HepG2 (cell line): ENCODE results near the gene EGFLAM. TPM values are rescaled to one million over a fixed set of nuclear protein-coding genes. Genes with fewer than 3 reads are reported as not detected.

Experiments used
- ATAC-seq: fragments of 200-7000 bp; cut with Tn5 transposase; 3 replicates; pipeline ENCODE4 v1.9.1; 2020; ENCODE audit warnings: mild to moderate bottlenecking, moderate library complexity
- BruUV-seq: library from RNA; stranded (reverse); fragments of 400-500 nt; replicated peaks from 2 replicates; lab custom pipeline; 2021; lab: Mats Ljungman, UMichigan
- CTCF ChIA-PET: fragments of 300-600 bp; formaldehyde crosslinking; extraction: SDS; loops from one replicate; lab custom pipeline; 2021; ENCODE audit warnings: low total read pairs, inconsistent platforms, low intra/inter-chr PET ratio; lab: Yijun Ruan, JAX
- POLR2A ChIA-PET: fragments of 350-600 bp; sonication (Branson Sonifier 250); formaldehyde crosslinking; loops from one replicate; lab custom pipeline; 2020; ENCODE audit warnings: antibody characterized with exemption, inconsistent platforms; lab: Yijun Ruan, JAX
- DNase-seq: peaks from one replicate; pipeline ENCODE4 v3.0.0-alpha.2; 2015; ENCODE audit warnings: low spot score
- FAIRE-seq: peaks from 3 replicates; lab custom pipeline; 2011; peaks lifted over from hg19 to GRCh38; lab: Jason Lieb, UNC
- H2AFZ ChIP-seq: one replicate; pipeline ENCODE4 v1.6.1; 2011; ENCODE audit warnings: low read length, inconsistent platforms
- H3K27ac ChIP-seq: fragments of 300-600 bp; 3 replicates; pipeline ENCODE4 v1.8.0; 2011; ENCODE audit warnings: mixed run types, mild to moderate bottlenecking, mixed read lengths, low read length, inconsistent platforms; ENCODE audit not compliant: insufficient read depth; ENCODE audit errors: extremely low read length
- H3K27me3 ChIP-seq, 2 experiments: fragments of 200-600 bp in 1 of 2; 2 replicates in 1 of 2; 3 replicates in 1 of 2; pipeline versions ENCODE4 v1.6.0 to v1.8.0; 2011; ENCODE audit warnings: low read length in 2 of 2, mild to moderate bottlenecking in 2 of 2, moderate library complexity in 2 of 2, inconsistent platforms in 1 of 2; ENCODE audit not compliant: insufficient read depth in 2 of 2, control insufficient read depth in 1 of 2
- H3K36me3 ChIP-seq, 2 experiments: fragments of 200-600 bp in 1 of 2; replicated peaks in 1 of 2; 2 replicates in 1 of 2; 3 replicates in 1 of 2; pipeline versions ENCODE4 v1.5.1 to v1.8.0; 2011; ENCODE audit warnings: low read length in 2 of 2, inconsistent platforms in 1 of 2; ENCODE audit not compliant: insufficient read depth in 2 of 2, control insufficient read depth in 1 of 2
- H3K4me1 ChIP-seq: 2 replicates; pipeline ENCODE4 v1.5.1; 2012; ENCODE audit warnings: low read length, inconsistent platforms; ENCODE audit not compliant: insufficient read depth
- H3K4me2 ChIP-seq: 2 replicates; pipeline ENCODE4 v1.6.0; 2011; ENCODE audit warnings: low read depth, low read length, inconsistent platforms
- H3K4me3 ChIP-seq, 3 experiments: fragments of 200-600 bp in 1 of 3; sonication (generic), shearing (Covaris generic) in 1 of 3; replicated peaks in 1 of 3; 2 replicates each; pipeline ENCODE4 v1.5.1; 2011 to 2016; ENCODE audit warnings: low read length in 3 of 3, inconsistent platforms in 2 of 3, low read depth in 2 of 3, mild to moderate bottlenecking in 2 of 3, control low read depth in 1 of 3, mixed read lengths in 1 of 3; ENCODE audit not compliant: insufficient read depth in 1 of 3
- H3K79me2 ChIP-seq: one replicate; pipeline ENCODE4 v1.6.1; 2011; ENCODE audit warnings: low read length, inconsistent platforms; ENCODE audit not compliant: insufficient read depth
- H3K9ac ChIP-seq: 2 replicates; pipeline ENCODE4 v1.6.0; 2011; ENCODE audit warnings: mild to moderate bottlenecking, low read depth, low read length, inconsistent platforms; ENCODE audit not compliant: insufficient read depth
- H3K9me3 ChIP-seq: 2 replicates; pipeline ENCODE4 v1.5.1; 2012; ENCODE audit warnings: mild to moderate bottlenecking, low read length
- H4K20me1 ChIP-seq: 2 replicates; pipeline ENCODE4 v1.6.0; 2011; ENCODE audit warnings: inconsistent platforms, mild to moderate bottlenecking, low read length, moderate library complexity; ENCODE audit not compliant: insufficient read depth
- AGO1 ChIP-seq: fragments of 200-400 bp; formaldehyde crosslinking; IDR thresholded peaks from 2 replicates; pipeline ENCODE4 v1.6.1; 2017; ENCODE audit warnings: mild to moderate bottlenecking, low read depth, low read length, moderate library complexity; ENCODE audit not compliant: poor library complexity, severe bottlenecking
- ARID2 ChIP-seq: sonication (generic); formaldehyde crosslinking; IDR thresholded peaks from 2 replicates; pipeline ENCODE4 v1.8.1; 2022; ENCODE audit warnings: mild to moderate bottlenecking, missing genetic modification reagents, borderline replicate concordance
- KDM1A ChIP-seq: IDR thresholded peaks from 2 replicates; pipeline ENCODE4 v1.6.1; 2016; ENCODE audit warnings: missing compliant biosample characterization
- MAFK ChIP-seq, 2 experiments: IDR thresholded peaks in 1 of 2; conservative IDR thresholded peaks in 1 of 2; 2 replicates each; pipeline ENCODE4 v1.6.1; 2011; ENCODE audit warnings: improper control_type of control experiment in 2 of 2, low read length in 2 of 2
- PAWR ChIP-seq: sonication (generic); formaldehyde crosslinking; IDR thresholded peaks from 2 replicates; pipeline ENCODE4 v1.4.0; 2020; ENCODE audit warnings: missing genetic modification reagents, mild to moderate bottlenecking, borderline replicate concordance
- PTBP1 ChIP-seq: fragments of 200-400 bp; formaldehyde crosslinking; IDR thresholded peaks from 2 replicates; pipeline ENCODE4 v1.6.1; 2018; ENCODE audit warnings: low read length, low read depth; ENCODE audit not compliant: poor library complexity, severe bottlenecking
- SSRP1 ChIP-seq: IDR thresholded peaks from 2 replicates; pipeline ENCODE4 v1.6.1; 2016; ENCODE audit warnings: control low read depth
- ZBTB7B ChIP-seq: sonication (generic); formaldehyde crosslinking; IDR thresholded peaks from 2 replicates; pipeline ENCODE4 v1.4.0; 2020; ENCODE audit warnings: missing genetic modification reagents
- ZNF256 ChIP-seq: sonication (generic); formaldehyde crosslinking; conservative IDR thresholded peaks from 2 replicates; pipeline ENCODE4 v1.4.0; 2020; ENCODE audit warnings: missing genetic modification reagents
- ZNF333 ChIP-seq: sonication (generic); formaldehyde crosslinking; IDR thresholded peaks from 2 replicates; pipeline ENCODE4 v1.4.0; 2020; ENCODE audit warnings: mild to moderate bottlenecking, missing genetic modification reagents, borderline replicate concordance
- ZNF747 ChIP-seq: sonication (generic); formaldehyde crosslinking; IDR thresholded peaks from 2 replicates; pipeline ENCODE4 v1.8.1; 2023; ENCODE audit warnings: missing genetic modification reagents, mild to moderate bottlenecking, borderline replicate concordance
- ZNF749 ChIP-seq: sonication (generic); formaldehyde crosslinking; IDR thresholded peaks from 2 replicates; pipeline ENCODE4 v1.8.0; 2022; ENCODE audit warnings: mild to moderate bottlenecking, missing genetic modification reagents, moderate library complexity, borderline replicate concordance
- ZZZ3 ChIP-seq: sonication (generic); formaldehyde crosslinking; IDR thresholded peaks from 2 replicates; pipeline ENCODE4 v1.4.0; 2020; ENCODE audit warnings: missing genetic modification reagents, mild to moderate bottlenecking, borderline replicate concordance
- WGBS: methylation state at CpG from one replicate; pipeline ENCODE4 v1.1.6; 2017; ENCODE audit warnings: low lambda C conversion rate; 5-methylcytosine and 5-hydroxymethylcytosine counted together
- in situ Hi-C: cut with HindIII; loops from 2 replicates; pipeline ENCODE4 v1.10.0; 2017; ENCODE audit warnings: low pct_unique_long_range_greater_than_20kb; ENCODE audit not compliant: extremely low pct_ligation_motif_present
- intact Hi-C: fragments of 100-400 bp; cut with micrococcal nuclease; formaldehyde crosslinking; loops from one replicate; pipeline ENCODE4 v1.10.0; 2022; ENCODE audit not compliant: unreplicated experiment
- polyA plus RNA-seq, 8 experiments: library from polyadenylated mRNA; depleted of rRNA in 3 of 8; stranded (reverse) in 7 of 8; unstranded in 1 of 8; fragments of >200 nt; fragmentation: Illumina TruSeq in 4 of 8; extraction: Trizol in 4 of 8; gene quantifications; 2 replicates each; pipeline versions ENCODE4 v1.2.1 to v1.2.3, GENCODE V29; 2011 to 2016; ENCODE audit warnings: low read depth in 4 of 8, missing spikeins in 1 of 8, mixed read lengths in 1 of 8; ENCODE audit not compliant: insufficient read depth in 1 of 8
- total RNA-seq, 5 experiments: library from RNA; depleted of rRNA; stranded (reverse); fragments of >200 nt; fragmentation: Illumina TruSeq; extraction: Trizol; gene quantifications; 2 replicates each; pipeline ENCODE4 v1.2.3, GENCODE V29; 2016; ENCODE audit warnings: low read depth in 1 of 5
- TF ChIP-seq, protein P1 (sequence below): sonication (generic); formaldehyde crosslinking; IDR thresholded peaks from 2 replicates; pipeline ENCODE4 v1.8.0; 2022; ENCODE audit warnings: low read depth, missing genetic modification reagents
- TF ChIP-seq, protein P2 (sequence below): sonication (generic); formaldehyde crosslinking; IDR thresholded peaks from 2 replicates; pipeline ENCODE4 v1.8.1; 2023; ENCODE audit warnings: missing genetic modification reagents, inconsistent platforms, borderline replicate concordance
- TF ChIP-seq, protein P3 (sequence below): sonication (generic); formaldehyde crosslinking; IDR thresholded peaks from 2 replicates; pipeline ENCODE4 v1.5.1; 2020; ENCODE audit warnings: missing genetic modification reagents, mild to moderate bottlenecking, borderline replicate concordance

EGFLAM gene
- total and polyA plus RNA-seq, 2 of the 13 experiments (the other 11 are each of a cell fraction or from before 2014, with no cell fraction given) = not detected

DNA sequence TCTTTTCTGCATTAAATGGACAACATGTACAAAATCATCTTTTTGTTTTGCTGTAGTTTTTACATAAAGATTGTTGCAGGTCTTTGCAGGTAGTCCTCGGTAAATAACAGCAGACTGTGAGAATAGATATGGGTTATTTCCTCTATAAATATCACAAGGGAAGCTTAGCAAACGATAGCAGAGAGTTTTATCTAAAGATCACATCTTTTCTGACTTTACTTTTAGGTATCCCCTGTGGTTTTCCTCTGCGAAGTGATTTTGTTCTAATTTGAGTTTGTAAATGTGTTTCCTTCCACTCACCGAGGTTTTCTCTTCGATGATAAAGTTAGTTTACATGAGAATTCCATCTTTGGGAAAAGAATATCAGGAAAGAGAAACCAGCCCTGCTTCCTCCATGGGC, 109.6 kb downstream of the EGFLAM start:
- no peak overlapping the region for H2AFZ ChIP-seq
- no peak overlapping the region for H3K9ac ChIP-seq
- WGBS = 2% methylated on average over 5 of the region's 5 CpGs
- no peak overlapping the region for H3K4me2 ChIP-seq
- H4K20me1 ChIP-seq = no peaks in the 10 kb centered on the region
- H3K27ac ChIP-seq = no peak overlapping the region
- no peak overlapping the region for H3K4me3 ChIP-seq
- intact Hi-C loops = no loop called here
- H3K4me1 ChIP-seq = no peaks in the 10 kb centered on the region
- peaks cover 0 to 5% of the 10 kb centered on the region in 2 experiments; a peak in 2 of 5 replicates for H3K27me3 ChIP-seq
- ATAC-seq (no peak), DNase-seq (no peak), FAIRE-seq (no peak)
- BruUV-seq = no TSS peak
- no peak for TF ChIP-seq ZZZ3
- TF ChIP-seq ZNF747 (CRISPR knock-in tag) = no peak
- no peak for TF ChIP-seq ZBTB7B (CRISPR knock-in tag)
- no peak for TF ChIP-seq KDM1A (CRISPR knock-in tag)
- no peak for TF ChIP-seq ZNF749 (CRISPR knock-in tag)
- TF ChIP-seq ZNF256 (CRISPR knock-in tag) = no peak
- no peak for TF ChIP-seq ZNF333
- no peaks in the 10 kb centered on the region for H3K9me3 ChIP-seq
- H3K36me3 ChIP-seq = no peaks in the 10 kb centered on the region
- CTCF ChIA-PET = no interaction called here
- H3K79me2 ChIP-seq = no peaks in the 10 kb centered on the region
- POLR2A ChIA-PET = no interaction called here
- in situ Hi-C loops = no loop called here

DNA sequence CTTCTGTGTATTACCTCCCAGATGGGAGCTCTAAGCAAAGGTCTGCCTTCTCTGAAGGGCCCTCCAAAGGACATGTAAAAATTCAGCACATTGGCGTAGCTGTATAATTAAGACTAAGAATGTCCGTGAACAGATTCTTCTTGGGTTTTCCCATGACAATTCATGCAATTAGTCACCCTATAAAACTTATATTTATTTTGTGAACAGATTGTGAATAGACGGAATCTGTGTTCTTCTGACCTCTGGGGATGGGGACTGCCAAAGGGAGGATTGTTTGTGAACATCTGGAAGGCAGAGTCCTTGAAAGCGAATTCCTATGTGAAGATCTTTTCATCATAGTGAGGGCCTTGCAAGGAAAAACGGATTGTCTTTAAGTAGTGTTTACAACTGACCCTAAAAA, 111.3 kb downstream of the EGFLAM start:
- Histone ChIP-seq H3K79me2 (no peaks in the 10 kb centered on the region), H3K9me3 (no peaks in the 10 kb centered on the region), H3K4me1 (no peaks in the 10 kb centered on the region), H3K36me3 (no peaks in the 10 kb centered on the region), H3K9ac (no peak overlapping the region), H3K27ac (no peak overlapping the region), H2AFZ (no peak overlapping the region), H3K4me3 (no peak overlapping the region), H3K4me2 (no peak overlapping the region), H3K27me3 (peaks cover 0 to 8% of the 10 kb centered on the region in 2 experiments; a peak in 2 of 5 replicates), H4K20me1 (no peaks in the 10 kb centered on the region)
- WGBS = 16% methylated on average over 5 of the region's 5 CpGs
- in situ Hi-C loops = no loop called here
- intact Hi-C loops = no loop called here
- ATAC-seq (no peak), FAIRE-seq (no peak), DNase-seq (no peak)
- CTCF ChIA-PET = no interaction called here
- no peak for TF ChIP-seq AGO1
- no peak for TF ChIP-seq PAWR (CRISPR knock-in tag)
- TF ChIP-seq MAFK (conservative IDR thresholded peaks at IDR 0.05 in 1 of 2, IDR thresholded peaks at IDR 0.05 in 1 of 2; ENCODE audit: low read length in 2 of 2) = no peak
- TF ChIP-seq, protein P1, sequence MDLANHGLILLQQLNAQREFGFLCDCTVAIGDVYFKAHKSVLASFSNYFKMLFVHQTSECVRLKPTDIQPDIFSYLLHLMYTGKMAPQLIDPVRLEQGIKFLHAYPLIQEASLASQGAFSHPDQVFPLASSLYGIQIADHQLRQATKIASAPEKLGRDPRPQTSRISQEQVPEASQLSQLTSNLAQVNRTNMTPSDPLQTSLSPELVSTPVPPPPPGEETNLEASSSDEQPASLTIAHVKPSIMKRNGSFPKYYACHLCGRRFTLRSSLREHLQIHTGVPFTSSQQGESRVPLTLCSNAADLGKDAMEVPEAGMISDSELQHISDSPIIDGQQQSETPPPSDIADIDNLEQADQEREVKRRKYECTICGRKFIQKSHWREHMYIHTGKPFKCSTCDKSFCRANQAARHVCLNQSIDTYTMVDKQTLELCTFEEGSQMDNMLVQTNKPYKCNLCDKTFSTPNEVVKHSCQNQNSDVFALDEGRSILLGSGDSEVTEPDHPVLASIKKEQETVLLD (CRISPR knock-in tag) = no peak
- TF ChIP-seq, protein P2, sequence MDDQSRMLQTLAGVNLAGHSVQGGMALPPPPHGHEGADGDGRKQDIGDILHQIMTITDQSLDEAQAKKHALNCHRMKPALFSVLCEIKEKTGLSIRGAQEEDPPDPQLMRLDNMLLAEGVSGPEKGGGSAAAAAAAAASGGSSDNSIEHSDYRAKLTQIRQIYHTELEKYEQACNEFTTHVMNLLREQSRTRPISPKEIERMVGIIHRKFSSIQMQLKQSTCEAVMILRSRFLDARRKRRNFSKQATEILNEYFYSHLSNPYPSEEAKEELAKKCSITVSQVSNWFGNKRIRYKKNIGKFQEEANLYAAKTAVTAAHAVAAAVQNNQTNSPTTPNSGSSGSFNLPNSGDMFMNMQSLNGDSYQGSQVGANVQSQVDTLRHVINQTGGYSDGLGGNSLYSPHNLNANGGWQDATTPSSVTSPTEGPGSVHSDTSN (CRISPR knock-in tag) = no peak
- TF ChIP-seq, protein P3, sequence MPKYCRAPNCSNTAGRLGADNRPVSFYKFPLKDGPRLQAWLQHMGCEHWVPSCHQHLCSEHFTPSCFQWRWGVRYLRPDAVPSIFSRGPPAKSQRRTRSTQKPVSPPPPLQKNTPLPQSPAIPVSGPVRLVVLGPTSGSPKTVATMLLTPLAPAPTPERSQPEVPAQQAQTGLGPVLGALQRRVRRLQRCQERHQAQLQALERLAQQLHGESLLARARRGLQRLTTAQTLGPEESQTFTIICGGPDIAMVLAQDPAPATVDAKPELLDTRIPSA = no peak
- TF ChIP-seq SSRP1 (CRISPR knock-in tag) = no peak
- TF ChIP-seq PTBP1 = no peak
- TF ChIP-seq ARID2 (CRISPR knock-in tag) = no peak
- BruUV-seq = no TSS peak
- POLR2A ChIA-PET = no interaction called here
